ENCODE results near the gene SMIM13.

GRCh38 chr6:11056871-11057270, 36.8 kb upstream of the SMIM13 start:
- TF ChIP-seq CTCF (IDR thresholded peaks at IDR 0.05; ENCODE audit: borderline replicate concordance, extremely low read depth, low read length, poor library complexity, severe bottlenecking): no peak
- TF ChIP-seq EZH2 (IDR thresholded peaks at IDR 0.05; ENCODE audit: borderline replicate concordance, low read depth, low read length, severe bottlenecking): no peak
